Testis (tissue), 3 donors: ENCODE measurements around the gene ARPC4. TPM values are rescaled to one million over a fixed set of nuclear protein-coding genes. Genes with fewer than 3 reads are reported as not detected.

Experiments used
- DNase-seq: peaks from one replicate; pipeline ENCODE4 v3.0.0-alpha.2; 2019
- H3K27ac ChIP-seq, 2 donors: fragments of 200-600 bp; sonication (generic); one replicate each; pipeline ENCODE4 v1.5.1; 2019
- H3K27me3 ChIP-seq: fragments of 200-600 bp; sonication (generic); one replicate; pipeline ENCODE4 v1.5.1; 2019
- H3K36me3 ChIP-seq: fragments of 200-600 bp; sonication (generic); one replicate; pipeline ENCODE4 v1.5.1; 2017; ENCODE audit warnings: low read depth; ENCODE audit errors: missing control alignments
- H3K4me1 ChIP-seq: fragments of 200-600 bp; sonication (generic); one replicate; pipeline ENCODE4 v1.5.1; 2019
- H3K4me3 ChIP-seq, 2 donors: fragments of 200-600 bp; sonication (generic); one replicate each; pipeline ENCODE4 v1.5.1; 2017 to 2019
- H3K9me3 ChIP-seq: fragments of 200-600 bp; sonication (generic); one replicate; pipeline ENCODE4 v1.5.1; 2017
- POLR2A ChIP-seq: fragments of 450-650 bp; IDR thresholded peaks from one replicate; pipeline ENCODE4 v1.6.1; 2017; ENCODE audit warnings: antibody characterized with exemption, mild to moderate bottlenecking, moderate library complexity
- WGBS, 2 donors: methylation state at CpG; one replicate each; pipeline ENCODE4 v1.1.5; 2018; 5-methylcytosine and 5-hydroxymethylcytosine counted together
- intact Hi-C: fragments of 100-400 bp; cut with DNase I; formaldehyde crosslinking; loops from one replicate; pipeline ENCODE4 v1.15.1; 2023; ENCODE audit warnings: low total_unique reads
- polyA plus RNA-seq: library from polyadenylated mRNA; stranded (reverse); fragments of 350-450 nt; fragmentation: Illumina TruSeq; extraction: RNeasy Lipid Tissue Mini Kit (QIAGEN cat#74804); gene quantifications from one replicate; pipeline ENCODE4 v1.2.3, GENCODE V29; 2014; ENCODE audit warnings: low read depth, low replicate concordance; ENCODE audit not compliant: insufficient read depth
- total RNA-seq, 2 donors: library from RNA; depleted of rRNA; stranded (reverse); fragments of >200 nt; gene quantifications; one replicate each; pipeline ENCODE4 v1.2.3, GENCODE V29; 2016
- TF ChIP-seq, protein P1 (sequence below), 3 experiments: fragments of 450-650 bp in 2 of 3; fragments of 200-600 bp in 1 of 3; sonication (generic) in 1 of 3; IDR thresholded peaks; one replicate each; pipeline ENCODE4 v1.5.1; 2016 to 2019; ENCODE audit warnings: antibody characterized with exemption in 3 of 3, mild to moderate bottlenecking in 2 of 3, moderate library complexity in 1 of 3

Gene ARPC4
- total and polyA plus RNA-seq, 3 donors from 2014 or later, result 99.6 to 124 (median 108) TPM

DNA sequence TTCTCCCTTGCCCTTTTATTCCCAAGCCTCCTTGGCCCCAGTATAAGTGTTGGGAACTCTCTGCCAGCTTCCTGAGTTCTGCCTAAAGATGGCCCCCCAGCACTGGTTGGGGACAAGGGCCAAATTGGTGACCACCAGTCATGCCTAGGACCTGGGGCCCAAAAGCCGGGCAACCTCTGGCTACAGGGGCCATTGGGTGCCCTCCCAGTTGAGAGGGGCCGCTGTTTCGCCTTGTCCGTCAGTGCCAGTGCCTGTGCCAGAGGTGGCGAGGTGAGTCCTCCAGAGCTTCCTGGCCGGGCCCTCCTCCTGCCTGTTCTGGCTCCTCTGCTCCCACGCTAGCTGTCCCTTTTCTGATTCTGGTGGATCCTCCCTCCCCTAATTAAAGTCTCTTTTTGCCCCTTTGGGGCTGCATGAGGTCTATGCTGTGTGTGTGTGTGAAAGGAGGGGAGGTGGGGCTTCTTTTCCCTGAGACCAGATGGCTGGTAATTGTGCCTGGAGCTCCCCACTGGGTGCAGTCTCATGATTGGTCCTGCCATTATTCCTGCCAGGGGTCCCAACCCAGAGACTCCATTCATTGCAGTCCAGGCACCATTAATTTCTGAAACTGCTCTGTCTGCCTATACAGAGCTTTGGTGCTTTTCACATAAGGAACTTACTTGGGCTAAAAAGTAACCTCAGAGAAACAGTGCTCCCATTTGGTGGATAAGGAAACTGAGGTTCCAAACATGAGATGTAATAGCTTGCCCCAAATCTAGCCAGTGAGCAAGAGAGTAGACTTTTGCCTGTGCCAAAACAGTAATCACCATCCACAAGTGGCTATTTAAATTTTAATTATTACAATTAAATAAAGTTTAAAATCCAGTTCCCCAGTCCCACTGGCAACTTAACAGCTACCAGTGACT is 14.1 kb downstream of the ARPC4 start:
- peaks cover 12% of the 10 kb centered on the region for H3K4me1 ChIP-seq

DNA sequence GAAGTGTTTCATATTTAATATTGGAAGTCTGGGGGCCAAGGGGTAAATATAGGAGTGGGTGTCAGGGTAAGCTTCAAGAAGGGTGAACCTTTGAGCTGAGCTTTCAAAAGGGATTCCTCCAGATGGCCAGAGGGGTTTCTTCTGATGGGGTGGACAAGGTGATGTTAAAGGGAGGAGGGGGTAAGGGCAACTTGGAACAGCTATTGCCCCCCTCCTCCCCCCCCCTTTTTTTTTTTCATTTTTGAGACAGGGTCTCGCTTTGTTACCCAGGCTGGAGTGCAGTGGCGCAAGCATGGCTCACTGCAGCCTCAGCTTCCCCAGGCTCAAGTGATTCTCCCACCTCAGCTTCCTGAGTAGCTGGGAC is 15.1 kb downstream of the ARPC4 start:
- H3K4me1 ChIP-seq, result peaks cover 12% of the 10 kb centered on the region
- TF ChIP-seq POLR2A, result no peak
- TF ChIP-seq, protein P1, sequence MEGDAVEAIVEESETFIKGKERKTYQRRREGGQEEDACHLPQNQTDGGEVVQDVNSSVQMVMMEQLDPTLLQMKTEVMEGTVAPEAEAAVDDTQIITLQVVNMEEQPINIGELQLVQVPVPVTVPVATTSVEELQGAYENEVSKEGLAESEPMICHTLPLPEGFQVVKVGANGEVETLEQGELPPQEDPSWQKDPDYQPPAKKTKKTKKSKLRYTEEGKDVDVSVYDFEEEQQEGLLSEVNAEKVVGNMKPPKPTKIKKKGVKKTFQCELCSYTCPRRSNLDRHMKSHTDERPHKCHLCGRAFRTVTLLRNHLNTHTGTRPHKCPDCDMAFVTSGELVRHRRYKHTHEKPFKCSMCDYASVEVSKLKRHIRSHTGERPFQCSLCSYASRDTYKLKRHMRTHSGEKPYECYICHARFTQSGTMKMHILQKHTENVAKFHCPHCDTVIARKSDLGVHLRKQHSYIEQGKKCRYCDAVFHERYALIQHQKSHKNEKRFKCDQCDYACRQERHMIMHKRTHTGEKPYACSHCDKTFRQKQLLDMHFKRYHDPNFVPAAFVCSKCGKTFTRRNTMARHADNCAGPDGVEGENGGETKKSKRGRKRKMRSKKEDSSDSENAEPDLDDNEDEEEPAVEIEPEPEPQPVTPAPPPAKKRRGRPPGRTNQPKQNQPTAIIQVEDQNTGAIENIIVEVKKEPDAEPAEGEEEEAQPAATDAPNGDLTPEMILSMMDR (IDR thresholded peaks at IDR 0.05), result no peak
- H3K27me3 ChIP-seq, result no peaks in the 10 kb centered on the region
- 96% methylated on average over 2 of the region's 2 CpGs for WGBS, 2 donors
- H3K9me3 ChIP-seq, result no peaks in the 10 kb centered on the region
- H3K36me3 ChIP-seq, result no peaks in the 10 kb centered on the region
- H3K4me3 ChIP-seq, result no peak overlapping the region
- no peak overlapping the region for H3K27ac ChIP-seq
- DNase-seq, result no peak
- intact Hi-C loops, result loop anchor here (10.0 kb wide), 1 partner anchor 153 kb away; no protein-coding TSS in a partner anchor

More for the DNA sequence above, 14.1 kb downstream of the ARPC4 start:
- H3K36me3 ChIP-seq, result no peaks in the 10 kb centered on the region
- H3K4me3 ChIP-seq, result no peak overlapping the region
- TF ChIP-seq, protein P1 (IDR thresholded peaks at IDR 0.05), result no peak
- TF ChIP-seq POLR2A, result no peak
- H3K27ac ChIP-seq, result no peak overlapping the region
- no peak for DNase-seq
- H3K9me3 ChIP-seq, result no peaks in the 10 kb centered on the region
- intact Hi-C loops, result loop anchor here (10.0 kb wide), 1 partner anchor 152 kb away; no protein-coding TSS in a partner anchor
- WGBS, 2 donors, result 88 to 94% methylated on average over 5 to 7 of the region's 7 CpGs
- no peaks in the 10 kb centered on the region for H3K27me3 ChIP-seq

DNA sequence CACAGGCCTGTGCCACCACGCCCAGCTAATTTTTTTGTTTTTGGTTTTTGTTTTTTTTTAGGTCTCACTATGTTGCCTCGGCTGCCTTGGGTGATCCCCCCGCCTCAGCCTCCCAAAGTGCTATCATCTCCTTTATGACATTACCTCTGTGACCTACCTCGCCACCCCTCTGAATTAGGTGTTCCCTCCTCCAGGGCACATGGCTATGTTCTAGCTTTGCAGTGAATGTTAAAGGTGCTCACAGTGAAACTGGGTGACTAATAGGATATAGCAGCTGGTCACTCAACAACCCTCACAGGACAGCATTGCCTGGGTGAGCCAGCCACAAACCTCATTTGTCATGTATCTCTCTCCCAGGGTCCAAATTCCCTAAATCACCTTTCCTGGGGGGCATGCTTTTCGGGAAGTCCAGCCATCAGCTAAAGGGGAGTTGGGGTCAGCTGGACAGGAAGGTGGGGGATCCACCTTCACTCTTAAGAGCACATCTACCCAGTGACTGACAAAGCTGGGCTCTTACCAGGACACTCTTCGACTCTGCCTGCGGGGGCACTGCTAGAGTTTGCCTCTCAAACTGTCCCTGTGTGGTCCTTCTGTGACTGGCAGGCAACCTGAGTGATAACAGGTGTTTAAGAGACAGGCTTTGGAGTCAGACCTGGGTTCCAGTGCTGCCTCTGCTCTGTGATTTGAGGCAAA is 15.6 kb downstream of the ARPC4 start:
- Histone ChIP-seq H3K4me3 (no peak overlapping the region), H3K36me3 (no peaks in the 10 kb centered on the region), H3K27ac (peak overlapping the region in 1 of 2 donors; percentile 84), H3K9me3 (no peaks in the 10 kb centered on the region), H3K4me1 (peaks cover 12% of the 10 kb centered on the region), H3K27me3 (no peaks in the 10 kb centered on the region)
- no peak for TF ChIP-seq POLR2A
- TF ChIP-seq, protein P1 (IDR thresholded peaks at IDR 0.05), result no peak
- WGBS, 2 donors, result 74 to 75% methylated on average over 7 of the region's 7 CpGs
- intact Hi-C loops, result loop anchor here (10.0 kb wide), 1 partner anchor 154 kb away; no protein-coding TSS in a partner anchor
- no peak for DNase-seq

DNA sequence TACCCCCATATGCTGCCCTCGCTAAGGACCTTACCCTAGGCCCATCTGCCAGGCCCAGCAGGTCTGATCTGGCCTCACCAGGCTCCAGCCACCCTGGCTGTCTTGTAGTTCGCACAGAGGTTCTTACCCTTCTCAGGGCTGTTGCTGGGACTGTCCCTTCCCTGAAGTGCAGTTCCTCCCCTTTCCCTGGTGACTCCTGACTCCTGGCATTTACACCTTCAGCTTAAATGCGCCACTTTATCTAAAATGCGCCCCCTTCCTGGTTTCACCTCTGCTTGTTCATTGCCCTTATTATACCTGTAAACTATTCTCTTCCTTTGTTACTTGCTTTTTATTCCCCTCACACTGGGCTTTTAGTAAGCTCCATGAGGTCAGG is 16.3 kb downstream of the ARPC4 start:
- no peak for TF ChIP-seq POLR2A
- TF ChIP-seq, protein P1 (IDR thresholded peaks at IDR 0.05), result no peak
- intact Hi-C loops, result loop anchor here (10.0 kb wide), 1 partner anchor 154 kb away; no protein-coding TSS in a partner anchor
- 63 to 76% methylated on average over 4 of the region's 4 CpGs for WGBS, 2 donors
- peak overlapping the region; percentile 79 to 81 for H3K4me3 ChIP-seq
- DNase-seq, result no peak
- peak overlapping the region; percentile 84 to 91 for H3K27ac ChIP-seq
- H3K9me3 ChIP-seq, result no peaks in the 10 kb centered on the region
- peaks cover 12% of the 10 kb centered on the region for H3K4me1 ChIP-seq
- H3K27me3 ChIP-seq, result no peaks in the 10 kb centered on the region
- H3K36me3 ChIP-seq, result no peaks in the 10 kb centered on the region
